Lower lobe of right lung (tissue), 2 donors: ENCODE results near the gene PDE4D. TPM values are rescaled to one million over a fixed set of nuclear protein-coding genes. Genes with fewer than 3 reads are reported as not detected.

ENCODE experiments used
- ATAC-seq, 2 donors: fragments of 200-7000 bp; cut with Tn5 transposase; one replicate each; pipeline ENCODE4 v1.9.1; 2020 to 2022; ENCODE audit warnings: mild to moderate bottlenecking in 2 of 2, moderate library complexity in 2 of 2
- DNase-seq: peaks from one replicate; pipeline ENCODE4 v3.0.0-alpha.2; 2020
- H3K27ac ChIP-seq: fragments of 200-600 bp; one replicate; pipeline ENCODE4 v1.8.0; 2022
- H3K27me3 ChIP-seq: fragments of 200-600 bp; one replicate; pipeline ENCODE4 v1.8.0; 2022; ENCODE audit warnings: low read depth
- H3K36me3 ChIP-seq: fragments of 200-600 bp; one replicate; pipeline ENCODE4 v1.8.0; 2022; ENCODE audit warnings: mild to moderate bottlenecking
- H3K4me1 ChIP-seq: fragments of 200-600 bp; one replicate; pipeline ENCODE4 v1.8.0; 2022
- H3K4me3 ChIP-seq: fragments of 200-600 bp; one replicate; pipeline ENCODE4 v1.8.0; 2022; ENCODE audit warnings: mild to moderate bottlenecking
- H3K9me3 ChIP-seq: fragments of 200-600 bp; one replicate; pipeline ENCODE4 v1.8.0; 2022
- CTCF ChIP-seq: fragments of 200-600 bp; IDR thresholded peaks from one replicate; pipeline ENCODE4 v1.8.0; 2022; ENCODE audit warnings: antibody characterized with exemption, mild to moderate bottlenecking
- intact Hi-C: fragments of 100-400 bp; cut with DNase I; formaldehyde crosslinking; loops from one replicate; pipeline ENCODE4 v1.11.0; 2022
- total RNA-seq: library from RNA; stranded (reverse); fragmentation: NEBNext Ultra II Directional; extraction: Animal tissue kit (Norgen Biotek cat#: 25700); gene quantifications from one replicate; pipeline ENCODE4 v1.2.1, GENCODE V29; 2021
- donor health status: DM: no; HTN: yes; CAD: no; lungs with severe emphysema.

The PDE4D gene
- total RNA-seq, 1 donor from 2014 or later: 71.3 TPM

- no peaks in the 10 kb centered on the region for H3K9me3 ChIP-seq
- peak overlapping the region; percentile 83 for H3K27ac ChIP-seq
- no peak for DNase-seq
- H3K4me1 ChIP-seq: peaks cover 27% of the 10 kb centered on the region
- no peaks in the 10 kb centered on the region for H3K36me3 ChIP-seq
- no peak for TF ChIP-seq CTCF
- H3K27me3 ChIP-seq: no peaks in the 10 kb centered on the region
- no peak for ATAC-seq
- peak overlapping the region; percentile 67 for H3K4me3 ChIP-seq
- intact Hi-C loops: loop anchor here (10.0 kb wide), 1 partner anchor 138 kb away; no protein-coding TSS in a partner anchor
Measured at GRCh38 chr5:59037041-59037440, 856.5 kb downstream of the PDE4D start.

- no peak for TF ChIP-seq CTCF
- ATAC-seq (peak in 1 of 2 donors; percentile 50), DNase-seq (peak; percentile 44)
- no peaks in the 10 kb centered on the region for H3K27me3 ChIP-seq
- peaks cover 21% of the 10 kb centered on the region for H3K4me1 ChIP-seq
- no peaks in the 10 kb centered on the region for H3K36me3 ChIP-seq
- intact Hi-C loops: loop anchor here (10.0 kb wide), 1 partner anchor 138 kb away; no protein-coding TSS in a partner anchor
- H3K4me3 ChIP-seq: peak overlapping the region; percentile 67
- no peaks in the 10 kb centered on the region for H3K9me3 ChIP-seq
- no peak overlapping the region for H3K27ac ChIP-seq
Measured at GRCh38 chr5:59036274-59036961, 857.1 kb downstream of the PDE4D start.

- H3K36me3 ChIP-seq: no peaks in the 10 kb centered on the region
- no peaks in the 10 kb centered on the region for H3K27me3 ChIP-seq
- no peak overlapping the region for H3K27ac ChIP-seq
- intact Hi-C loops: loop anchor here (10.0 kb wide), 1 partner anchor 139 kb away; no protein-coding TSS in a partner anchor
- ATAC-seq (no peak), DNase-seq (no peak)
- peak overlapping the region; percentile 67 for H3K4me3 ChIP-seq
- H3K4me1 ChIP-seq: peaks cover 16% of the 10 kb centered on the region
- no peaks in the 10 kb centered on the region for H3K9me3 ChIP-seq
- TF ChIP-seq CTCF: no peak
Measured at GRCh38 chr5:59035681-59036080, 857.8 kb downstream of the PDE4D start.

- no peak overlapping the region for H3K27ac ChIP-seq
- no peak overlapping the region for H3K4me3 ChIP-seq
- H3K27me3 ChIP-seq: no peaks in the 10 kb centered on the region
- H3K36me3 ChIP-seq: no peaks in the 10 kb centered on the region
- no peaks in the 10 kb centered on the region for H3K9me3 ChIP-seq
- TF ChIP-seq CTCF: peak; percentile 51
- intact Hi-C loops: loop anchor here (10.0 kb wide), 1 partner anchor 140 kb away; no protein-coding TSS in a partner anchor
- ATAC-seq (no peak), DNase-seq (no peak)
- H3K4me1 ChIP-seq: peaks cover 9% of the 10 kb centered on the region
Measured at GRCh38 chr5:59034498-59035186, 858.9 kb downstream of the PDE4D start.

- intact Hi-C loops: no loop called here
- H3K27ac ChIP-seq: no peak overlapping the region
- no peak for ATAC-seq
Measured at GRCh38 chr5:59027145-59027907, 866.2 kb downstream of the PDE4D start.

More at GRCh38 chr5:59027145-59027907, 866.2 kb downstream of the PDE4D start:
- Histone ChIP-seq H3K4me3 (no peak overlapping the region), H3K4me1 (no peaks in the 10 kb centered on the region), H3K36me3 (no peaks in the 10 kb centered on the region), H3K9me3 (no peaks in the 10 kb centered on the region), H3K27me3 (no peaks in the 10 kb centered on the region)
- TF ChIP-seq CTCF: no peak
- no peak for DNase-seq
